Trophoblast cell (in vitro differentiated cells and primary cell): ENCODE results near the gene GNG12.
A peak's percentile ranks its signal among the peaks of the same experiment; 100 is the strongest.

Experiments
- DNase-seq, 2 donors: peaks; one replicate each; pipeline ENCODE4 v3.0.0-alpha.2; 2016
- H2AFZ ChIP-seq: 2 replicates; pipeline ENCODE4 v1.6.1; 2013; ENCODE audit warnings: low read length, moderate library complexity, mild to moderate bottlenecking; ENCODE audit not compliant: insufficient read depth, poor library complexity
- H2AK5ac ChIP-seq: 2 replicates; pipeline ENCODE4 v1.6.1; 2013; ENCODE audit warnings: mild to moderate bottlenecking, low read length
- H2BK120ac ChIP-seq: 2 replicates; pipeline ENCODE4 v1.6.1; 2013; ENCODE audit warnings: low read length, mild to moderate bottlenecking, moderate library complexity; ENCODE audit not compliant: insufficient read depth, poor library complexity
- H2BK12ac ChIP-seq: 2 replicates; pipeline ENCODE4 v1.6.1; 2013; ENCODE audit warnings: mild to moderate bottlenecking, low read length, moderate library complexity
- H2BK5ac ChIP-seq: 2 replicates; pipeline ENCODE4 v1.6.1; 2013; ENCODE audit warnings: low read length, low read depth, moderate library complexity, mild to moderate bottlenecking; ENCODE audit not compliant: poor library complexity
- H3K14ac ChIP-seq: 2 replicates; pipeline ENCODE4 v1.6.1; 2013; ENCODE audit warnings: mild to moderate bottlenecking, low read length
- H3K18ac ChIP-seq: 2 replicates; pipeline ENCODE4 v1.6.1; 2013; ENCODE audit warnings: mild to moderate bottlenecking, low read length
- H3K23ac ChIP-seq: 2 replicates; pipeline ENCODE4 v1.6.1; 2013; ENCODE audit warnings: low read length
- H3K27ac ChIP-seq: 2 replicates; pipeline ENCODE4 v1.5.1; 2013; ENCODE audit warnings: low read depth, mild to moderate bottlenecking, inconsistent platforms, low read length, moderate library complexity
- H3K27me3 ChIP-seq: 2 replicates; pipeline ENCODE4 v1.6.1; 2013; ENCODE audit warnings: inconsistent platforms, mild to moderate bottlenecking, low read length, moderate library complexity; ENCODE audit not compliant: insufficient read depth
- H3K36me3 ChIP-seq, 2 experiments: 1 replicate in 1 of 2; 2 replicates in 1 of 2; pipeline ENCODE4 v1.6.1; 2013; ENCODE audit warnings: low read length in 2 of 2, mild to moderate bottlenecking in 2 of 2, moderate library complexity in 1 of 2; ENCODE audit not compliant: insufficient read depth in 2 of 2, control insufficient read depth in 1 of 2
- H3K4ac ChIP-seq: 2 replicates; pipeline ENCODE4 v1.6.1; 2013; ENCODE audit warnings: low read depth, mild to moderate bottlenecking, low read length, moderate library complexity
- H3K4me1 ChIP-seq, 2 experiments: 1 replicate in 1 of 2; 2 replicates in 1 of 2; pipeline ENCODE4 v1.6.1; 2013; ENCODE audit warnings: low read length in 2 of 2, mild to moderate bottlenecking in 2 of 2, moderate library complexity in 1 of 2; ENCODE audit not compliant: insufficient read depth in 2 of 2, control insufficient read depth in 1 of 2
- H3K4me2 ChIP-seq: 2 replicates; pipeline ENCODE4 v1.6.1; 2013; ENCODE audit warnings: inconsistent platforms, mild to moderate bottlenecking, low read length, moderate library complexity
- H3K4me3 ChIP-seq: 2 replicates; pipeline ENCODE4 v1.5.1; 2013; ENCODE audit warnings: mild to moderate bottlenecking, low read depth, low read length, inconsistent platforms
- H3K79me1 ChIP-seq: one replicate; pipeline ENCODE4 v1.6.1; 2013; ENCODE audit warnings: low read length
- H3K79me2 ChIP-seq: 2 replicates; pipeline ENCODE4 v1.6.1; 2013; ENCODE audit warnings: low read length, mild to moderate bottlenecking; ENCODE audit not compliant: control insufficient read depth, insufficient read depth, poor library complexity
- H3K9ac ChIP-seq: 2 replicates; pipeline ENCODE4 v1.6.1; 2013; ENCODE audit warnings: mild to moderate bottlenecking, low read length
- H3K9me3 ChIP-seq: 2 replicates; pipeline ENCODE4 v1.6.1; 2013; ENCODE audit warnings: low read depth, mild to moderate bottlenecking, control low read depth, inconsistent platforms, low read length; ENCODE audit not compliant: insufficient read depth
- H4K12ac ChIP-seq: 2 replicates; pipeline ENCODE4 v1.6.1; 2013; ENCODE audit warnings: low read depth, mild to moderate bottlenecking, low read length, moderate library complexity
- H4K8ac ChIP-seq: 2 replicates; pipeline ENCODE4 v1.6.1; 2013; ENCODE audit warnings: low read depth, mild to moderate bottlenecking, low read length, moderate library complexity
- H4K91ac ChIP-seq: one replicate; pipeline ENCODE4 v1.6.1; 2013; ENCODE audit warnings: low read depth, mild to moderate bottlenecking, low read length, moderate library complexity
- WGBS: extraction: QIAGEN DNeasy Blood & Tissue Kit; methylation state at CpG from one replicate; pipeline ENCODE4 v1.1.7; 2013; ENCODE audit warnings: missing lambda C conversion rate; ENCODE audit not compliant: insufficient read length, insufficient coverage; ENCODE audit errors: extremely low coverage; 5-methylcytosine and 5-hydroxymethylcytosine counted together

The GNG12 gene

DNA sequence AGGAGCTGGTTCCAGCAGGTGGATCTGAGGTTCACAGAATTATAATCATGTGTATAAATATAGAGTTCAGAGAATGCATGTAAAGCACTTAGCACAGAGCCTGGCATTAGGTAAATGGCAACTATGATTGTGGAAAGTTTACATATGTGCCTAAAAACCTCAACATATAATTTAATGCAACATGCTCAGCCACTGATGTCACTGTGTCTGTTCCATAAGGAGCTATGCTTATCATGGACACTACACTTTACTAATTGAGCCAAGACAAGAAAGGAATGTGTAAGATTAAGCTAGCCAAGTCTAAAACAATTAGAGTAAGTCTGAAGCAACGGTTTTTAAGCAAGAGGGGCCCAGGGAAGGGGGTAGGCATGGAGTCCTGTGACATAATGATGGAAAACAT lies 61.5 kb downstream of the GNG12 start:
- Histone ChIP-seq H2AFZ (no peak overlapping the region), H3K18ac (no peak overlapping the region), H4K91ac (no peak overlapping the region), H3K9ac (no peak overlapping the region), H3K4me2 (no peak overlapping the region), H2BK12ac (no peak overlapping the region), H3K36me3 (peaks cover 0 to 3% of the 10 kb centered on the region in 2 experiments), H3K9me3 (no peaks in the 10 kb centered on the region), H3K23ac (no peak overlapping the region), H3K14ac (no peak overlapping the region), H2BK120ac (no peak overlapping the region), H3K79me1 (no peaks in the 10 kb centered on the region), H3K27me3 (no peaks in the 10 kb centered on the region), H4K12ac (no peak overlapping the region), H3K4ac (no peak overlapping the region), H3K27ac (no peak overlapping the region), H3K79me2 (no peaks in the 10 kb centered on the region), H3K4me1 (peaks cover 0 to 2% of the 10 kb centered on the region in 2 experiments), H3K4me3 (no peak overlapping the region), H2AK5ac (no peak overlapping the region), H4K8ac (no peak overlapping the region), H2BK5ac (no peak overlapping the region)
- no peak for DNase-seq
- no CpG with 5 or more reads among the region's 1 CpG for WGBS

DNA sequence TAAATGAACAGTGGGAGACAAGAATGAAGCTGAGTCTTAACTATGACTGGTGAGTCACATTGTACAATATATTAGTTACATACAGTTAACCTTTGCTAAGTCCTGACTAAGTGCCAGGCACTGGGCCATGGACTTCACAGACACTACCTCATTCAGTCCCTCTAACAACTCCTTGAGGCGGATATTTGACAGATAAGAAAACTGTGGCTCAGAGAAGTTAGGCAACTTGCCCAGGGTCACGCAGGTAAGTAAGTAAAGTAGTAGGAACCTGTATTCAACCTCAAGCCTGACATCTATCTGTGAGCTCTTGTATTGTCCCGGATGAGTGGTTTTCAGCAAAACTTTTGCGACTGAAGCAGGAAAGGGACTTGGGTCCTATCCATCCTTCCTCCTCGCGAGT lies 62.1 kb downstream of the GNG12 start:
- Histone ChIP-seq H3K79me2 (no peaks in the 10 kb centered on the region), H2BK5ac (no peak overlapping the region), H2AK5ac (no peak overlapping the region), H2BK120ac (no peak overlapping the region), H4K91ac (no peak overlapping the region), H3K14ac (no peak overlapping the region), H3K23ac (no peak overlapping the region), H3K4me3 (no peak overlapping the region), H4K12ac (no peak overlapping the region), H3K79me1 (no peaks in the 10 kb centered on the region), H2AFZ (no peak overlapping the region), H3K18ac (no peak overlapping the region), H2BK12ac (no peak overlapping the region), H3K4me2 (no peak overlapping the region), H3K4me1 (peaks cover 0 to 2% of the 10 kb centered on the region in 2 experiments), H3K9me3 (no peaks in the 10 kb centered on the region), H4K8ac (no peak overlapping the region), H3K36me3 (peaks cover 0 to 3% of the 10 kb centered on the region in 2 experiments), H3K27ac (no peak overlapping the region), H3K9ac (no peak overlapping the region), H3K27me3 (no peaks in the 10 kb centered on the region), H3K4ac (no peak overlapping the region)
- no CpG with 5 or more reads among the region's 6 CpGs for WGBS
- DNase-seq: peak; percentile 94 to 95

DNA sequence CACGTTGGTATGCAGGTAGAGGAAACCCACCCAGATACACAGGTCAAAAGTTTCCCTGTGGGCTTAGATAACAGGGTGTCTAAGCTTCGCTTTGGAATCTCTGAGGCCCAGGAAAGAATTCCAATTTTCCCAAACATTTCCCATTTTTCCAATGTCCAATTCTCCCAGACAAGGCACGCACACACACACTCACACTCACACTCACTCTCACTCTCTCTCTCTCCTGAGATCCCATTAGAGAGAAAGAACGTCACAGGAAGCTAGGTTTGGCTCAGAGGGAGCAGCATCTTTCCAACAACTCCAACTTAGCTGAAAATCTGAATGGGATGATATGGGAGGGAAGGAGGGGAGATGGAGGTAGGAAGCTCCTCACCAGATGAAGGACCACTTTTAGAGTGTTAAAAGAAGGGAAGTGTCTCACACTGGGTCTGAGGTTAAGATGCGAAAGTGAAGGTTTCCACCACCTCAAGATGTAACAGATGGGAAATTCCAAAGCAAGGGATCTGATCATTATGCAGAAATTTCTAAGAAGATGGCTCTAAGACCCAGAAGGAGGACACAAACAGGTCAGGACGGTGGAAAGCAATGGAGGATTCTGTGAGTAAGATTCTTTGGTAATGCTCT lies 63.5 kb downstream of the GNG12 start:
- WGBS: no CpG with 5 or more reads among the region's 6 CpGs
- Histone ChIP-seq H2BK5ac (no peak overlapping the region), H2BK12ac (no peak overlapping the region), H3K36me3 (no peaks in the 10 kb centered on the region), H2AK5ac (no peak overlapping the region), H3K79me2 (no peaks in the 10 kb centered on the region), H2AFZ (no peak overlapping the region), H3K4me2 (no peak overlapping the region), H3K27ac (no peak overlapping the region), H3K4me1 (peaks cover 0 to 2% of the 10 kb centered on the region in 2 experiments), H3K79me1 (no peaks in the 10 kb centered on the region), H3K23ac (no peak overlapping the region), H3K27me3 (no peaks in the 10 kb centered on the region), H4K8ac (no peak overlapping the region), H3K18ac (no peak overlapping the region), H3K14ac (no peak overlapping the region), H3K4me3 (no peak overlapping the region), H3K9ac (no peak overlapping the region), H3K9me3 (no peaks in the 10 kb centered on the region), H4K91ac (no peak overlapping the region), H4K12ac (no peak overlapping the region), H3K4ac (no peak overlapping the region), H2BK120ac (no peak overlapping the region)
- no peak for DNase-seq

- no peaks in the 10 kb centered on the region for H3K36me3 ChIP-seq
- peaks cover 0 to 2% of the 10 kb centered on the region in 2 experiments for H3K4me1 ChIP-seq
- H2AFZ ChIP-seq: no peak overlapping the region
- no peak overlapping the region for H2BK120ac ChIP-seq
- H3K79me2 ChIP-seq: no peaks in the 10 kb centered on the region
- no peak overlapping the region for H2AK5ac ChIP-seq
- H3K79me1 ChIP-seq: no peaks in the 10 kb centered on the region
- no peak overlapping the region for H2BK12ac ChIP-seq
- no peak overlapping the region for H3K27ac ChIP-seq
- DNase-seq: no peak
- H3K23ac ChIP-seq: no peak overlapping the region
- H3K4me3 ChIP-seq: no peak overlapping the region
- no peak overlapping the region for H4K8ac ChIP-seq
- no peak overlapping the region for H3K4ac ChIP-seq
- H3K18ac ChIP-seq: no peak overlapping the region
- no peaks in the 10 kb centered on the region for H3K9me3 ChIP-seq
- H4K91ac ChIP-seq: no peak overlapping the region
- no peaks in the 10 kb centered on the region for H3K27me3 ChIP-seq
- no peak overlapping the region for H3K14ac ChIP-seq
- H3K4me2 ChIP-seq: no peak overlapping the region
- no peak overlapping the region for H4K12ac ChIP-seq
- no CpG with 5 or more reads among the region's 1 CpG for WGBS
- H2BK5ac ChIP-seq: no peak overlapping the region
- H3K9ac ChIP-seq: no peak overlapping the region
These were observed 64.8 kb downstream of the GNG12 start for GRCh38 chr1:67768480-67768879.
